ENCODE results near the gene TMEM63C.
"Not testable (repeated sequence)": the region's sequence is repeated elsewhere in the genome, so short reads cannot be mapped to it uniquely, and the experiment has no call there.

The TMEM63C gene

GRCh38 chr14:77275041-77275580 is 93.5 kb downstream of the TMEM63C start:
- Histone ChIP-seq H3K4me1 (ENCODE audit: control insufficient read depth, insufficient read depth, low read length) (no peaks in the 10 kb centered on the region), H3K4me3 (ENCODE audit: low read length) (no peak overlapping the region), H3K9ac (ENCODE audit: low read length) (no peak overlapping the region), H3K36me3 (ENCODE audit: control insufficient read depth, insufficient read depth, low read length, severe bottlenecking) (peaks cover 30% of the 10 kb centered on the region), H3K9me3 (ENCODE audit: control insufficient read depth, low read length) (no peaks in the 10 kb centered on the region), H3K27me3 (replicated peaks; ENCODE audit: control insufficient read depth, insufficient read depth, low read length) (peaks cover 7% of the 10 kb centered on the region)
- no peak for DNase-seq (ENCODE audit: low read depth)

GRCh38 chr14:77275601-77276017 is 94.0 kb downstream of the TMEM63C start:
- Histone ChIP-seq H3K27me3 (replicated peaks; ENCODE audit: control insufficient read depth, insufficient read depth, low read length) (peaks cover 7% of the 10 kb centered on the region), H3K9ac (ENCODE audit: low read length) (no peak overlapping the region), H3K36me3 (ENCODE audit: control insufficient read depth, insufficient read depth, low read length, severe bottlenecking) (peaks cover 30% of the 10 kb centered on the region), H3K9me3 (ENCODE audit: control insufficient read depth, low read length) (no peaks in the 10 kb centered on the region), H3K4me1 (ENCODE audit: control insufficient read depth, insufficient read depth, low read length) (no peaks in the 10 kb centered on the region), H3K4me3 (ENCODE audit: low read length) (no peak overlapping the region)
- no peak for DNase-seq (ENCODE audit: low read depth)

- DNase-seq (ENCODE audit: low read depth): no peak
- Histone ChIP-seq H3K27me3 (replicated peaks; ENCODE audit: control insufficient read depth, insufficient read depth, low read length) (peaks cover 3% of the 10 kb centered on the region), H3K4me1 (ENCODE audit: control insufficient read depth, insufficient read depth, low read length) (no peaks in the 10 kb centered on the region), H3K4me3 (ENCODE audit: low read length) (no peak overlapping the region), H3K36me3 (ENCODE audit: control insufficient read depth, insufficient read depth, low read length, severe bottlenecking) (peaks cover 34% of the 10 kb centered on the region), H3K9me3 (ENCODE audit: control insufficient read depth, low read length) (no peaks in the 10 kb centered on the region), H3K9ac (ENCODE audit: low read length) (no peak overlapping the region)
Observed at GRCh38 chr14:77276295-77276935, 94.8 kb downstream of the TMEM63C start.

GRCh38 chr14:77276959-77277358 is 95.4 kb downstream of the TMEM63C start:
- no peak overlapping the region for H3K9ac ChIP-seq (ENCODE audit: low read length)
- H3K36me3 ChIP-seq (ENCODE audit: control insufficient read depth, insufficient read depth, low read length, severe bottlenecking): peaks cover 34% of the 10 kb centered on the region
- H3K4me3 ChIP-seq (ENCODE audit: low read length): no peak overlapping the region
- no peaks in the 10 kb centered on the region for H3K4me1 ChIP-seq (ENCODE audit: control insufficient read depth, insufficient read depth, low read length)
- DNase-seq (ENCODE audit: low read depth): no peak
- no peaks in the 10 kb centered on the region for H3K27me3 ChIP-seq (replicated peaks; ENCODE audit: control insufficient read depth, insufficient read depth, low read length)
- no peaks in the 10 kb centered on the region for H3K9me3 ChIP-seq (ENCODE audit: control insufficient read depth, low read length)

- no peaks in the 10 kb centered on the region for H3K9me3 ChIP-seq (ENCODE audit: control insufficient read depth, low read length)
- H3K9ac ChIP-seq (ENCODE audit: low read length): no peak overlapping the region
- peaks cover 42% of the 10 kb centered on the region for H3K36me3 ChIP-seq (ENCODE audit: control insufficient read depth, insufficient read depth, low read length, severe bottlenecking)
- no peaks in the 10 kb centered on the region for H3K4me1 ChIP-seq (ENCODE audit: control insufficient read depth, insufficient read depth, low read length)
- no peak for DNase-seq (ENCODE audit: low read depth)
- H3K27me3 ChIP-seq (replicated peaks; ENCODE audit: control insufficient read depth, insufficient read depth, low read length): no peaks in the 10 kb centered on the region
- H3K4me3 ChIP-seq (ENCODE audit: low read length): no peak overlapping the region
Observed at GRCh38 chr14:77278461-77279230, 97.0 kb downstream of the TMEM63C start.

- Histone ChIP-seq H3K9me3 (ENCODE audit: control insufficient read depth, low read length) (no peaks in the 10 kb centered on the region), H3K4me1 (ENCODE audit: control insufficient read depth, insufficient read depth, low read length) (no peaks in the 10 kb centered on the region), H3K36me3 (ENCODE audit: control insufficient read depth, insufficient read depth, low read length, severe bottlenecking) (peaks cover 53% of the 10 kb centered on the region), H3K4me3 (ENCODE audit: low read length) (no peak overlapping the region), H3K27me3 (replicated peaks; ENCODE audit: control insufficient read depth, insufficient read depth, low read length) (no peaks in the 10 kb centered on the region), H3K9ac (ENCODE audit: low read length) (no peak overlapping the region)
- no peak for DNase-seq (ENCODE audit: low read depth)
Observed at GRCh38 chr14:77279719-77280118, 98.1 kb downstream of the TMEM63C start.

- not testable (repeated sequence) for DNase-seq (ENCODE audit: low read depth); H3K27me3 ChIP-seq (replicated peaks; ENCODE audit: control insufficient read depth, insufficient read depth, low read length); H3K9me3 ChIP-seq (ENCODE audit: control insufficient read depth, low read length); H3K4me3 ChIP-seq (ENCODE audit: low read length); H3K4me1 ChIP-seq (ENCODE audit: control insufficient read depth, insufficient read depth, low read length); H3K9ac ChIP-seq (ENCODE audit: low read length)
- H3K36me3 ChIP-seq (ENCODE audit: control insufficient read depth, insufficient read depth, low read length, severe bottlenecking): peaks cover 65% of the 10 kb centered on the region
Observed at GRCh38 chr14:77280921-77281320, 99.3 kb downstream of the TMEM63C start.

GRCh38 chr14:77281852-77282410 is 100.3 kb downstream of the TMEM63C start:
- Histone ChIP-seq H3K36me3 (ENCODE audit: control insufficient read depth, insufficient read depth, low read length, severe bottlenecking) (peaks cover 68% of the 10 kb centered on the region), H3K9ac (ENCODE audit: low read length) (no peak overlapping the region), H3K4me3 (ENCODE audit: low read length) (no peak overlapping the region)

GRCh38 chr14:77284066-77284465 is 102.5 kb downstream of the TMEM63C start:
- H3K4me1 ChIP-seq (ENCODE audit: control insufficient read depth, insufficient read depth, low read length): no peaks in the 10 kb centered on the region
- no peak overlapping the region for H3K9ac ChIP-seq (ENCODE audit: low read length)
- no peaks in the 10 kb centered on the region for H3K9me3 ChIP-seq (ENCODE audit: control insufficient read depth, low read length)
- no peak overlapping the region for H3K4me3 ChIP-seq (ENCODE audit: low read length)
- H3K27me3 ChIP-seq (replicated peaks; ENCODE audit: control insufficient read depth, insufficient read depth, low read length): no peaks in the 10 kb centered on the region
- no peak for DNase-seq (ENCODE audit: low read depth)
- peaks cover 71% of the 10 kb centered on the region for H3K36me3 ChIP-seq (ENCODE audit: control insufficient read depth, insufficient read depth, low read length, severe bottlenecking)

More at GRCh38 chr14:77281852-77282410, 100.3 kb downstream of the TMEM63C start:
- H3K4me1 ChIP-seq (ENCODE audit: control insufficient read depth, insufficient read depth, low read length): no peaks in the 10 kb centered on the region
- no peaks in the 10 kb centered on the region for H3K27me3 ChIP-seq (replicated peaks; ENCODE audit: control insufficient read depth, insufficient read depth, low read length)
- no peaks in the 10 kb centered on the region for H3K9me3 ChIP-seq (ENCODE audit: control insufficient read depth, low read length)
- no peak for DNase-seq (ENCODE audit: low read depth)

- H3K27me3 ChIP-seq (replicated peaks; ENCODE audit: control insufficient read depth, insufficient read depth, low read length): no peaks in the 10 kb centered on the region
- no peak overlapping the region for H3K4me3 ChIP-seq (ENCODE audit: low read length)
- DNase-seq (ENCODE audit: low read depth): no peak
- no peaks in the 10 kb centered on the region for H3K9me3 ChIP-seq (ENCODE audit: control insufficient read depth, low read length)
- H3K4me1 ChIP-seq (ENCODE audit: control insufficient read depth, insufficient read depth, low read length): no peaks in the 10 kb centered on the region
- H3K9ac ChIP-seq (ENCODE audit: low read length): no peak overlapping the region
- H3K36me3 ChIP-seq (ENCODE audit: control insufficient read depth, insufficient read depth, low read length, severe bottlenecking): peaks cover 67% of the 10 kb centered on the region
Observed at GRCh38 chr14:77284466-77284865, 102.9 kb downstream of the TMEM63C start.

- DNase-seq (ENCODE audit: low read depth): no peak
- H3K4me1 ChIP-seq (ENCODE audit: control insufficient read depth, insufficient read depth, low read length): no peaks in the 10 kb centered on the region
- H3K27me3 ChIP-seq (replicated peaks; ENCODE audit: control insufficient read depth, insufficient read depth, low read length): no peaks in the 10 kb centered on the region
- no peak overlapping the region for H3K9ac ChIP-seq (ENCODE audit: low read length)
- H3K4me3 ChIP-seq (ENCODE audit: low read length): no peak overlapping the region
- H3K36me3 ChIP-seq (ENCODE audit: control insufficient read depth, insufficient read depth, low read length, severe bottlenecking): peaks cover 63% of the 10 kb centered on the region
- H3K9me3 ChIP-seq (ENCODE audit: control insufficient read depth, low read length): no peaks in the 10 kb centered on the region
Observed at GRCh38 chr14:77286576-77286975, 105.0 kb downstream of the TMEM63C start.
